Upper lobe of left lung (tissue), 6 donors: ENCODE results near the gene AAMP. TPM values are rescaled to one million over a fixed set of nuclear protein-coding genes. Genes with fewer than 3 reads are reported as not detected.

Experiments
- ATAC-seq, 2 donors: fragments of 200-7000 bp; cut with Tn5 transposase; one replicate each; pipeline ENCODE4 v1.9.1; 2022; ENCODE audit warnings: mild to moderate bottlenecking in 2 of 2, moderate library complexity in 2 of 2; ENCODE audit not compliant: low FRiP score in 2 of 2
- DNase-seq, 2 donors: peaks; one replicate each; pipeline ENCODE4 v3.0.0-alpha.2; 2019 to 2020
- H3K27ac ChIP-seq, 4 donors: fragments of 200-600 bp; sonication (generic); one replicate each; pipeline ENCODE4 v1.5.1; 2016 to 2019
- H3K27me3 ChIP-seq, 4 donors: fragments of 200-600 bp; sonication (generic); one replicate each; pipeline ENCODE4 v1.5.1; 2017 to 2019
- H3K36me3 ChIP-seq, 4 donors: fragments of 200-600 bp; sonication (generic); one replicate each; pipeline ENCODE4 v1.5.1; 2016 to 2019
- H3K4me1 ChIP-seq, 4 donors: fragments of 200-600 bp; sonication (generic); one replicate each; pipeline ENCODE4 v1.5.1; 2018 to 2019
- H3K4me3 ChIP-seq, 4 donors: fragments of 200-600 bp; sonication (generic); one replicate each; pipeline ENCODE4 v1.5.1; 2017 to 2019; ENCODE audit warnings: mild to moderate bottlenecking in 2 of 4, moderate library complexity in 1 of 4
- H3K9me3 ChIP-seq, 4 donors: fragments of 200-600 bp; sonication (generic); one replicate each; pipeline ENCODE4 v1.5.1; 2018 to 2019
- EP300 ChIP-seq, 4 donors: sonication (generic); formaldehyde crosslinking; IDR thresholded peaks; one replicate each; pipeline ENCODE4 v1.5.1; 2017; ENCODE audit warnings: antibody characterized with exemption in 4 of 4, control low read depth in 2 of 4
- POLR2A ChIP-seq, 4 donors: fragments of 450-650 bp; IDR thresholded peaks; one replicate each; pipeline ENCODE4 v1.5.1; 2016 to 2017; ENCODE audit warnings: antibody characterized with exemption in 4 of 4, mild to moderate bottlenecking in 2 of 4
- POLR2AphosphoS5 ChIP-seq, 2 donors: sonication (generic); formaldehyde crosslinking; IDR thresholded peaks; one replicate each; pipeline ENCODE4 v1.5.1; 2017; ENCODE audit warnings: antibody characterized with exemption in 2 of 2
- WGBS, 2 donors: methylation state at CpG; one replicate each; pipeline ENCODE4 v1.1.5; 2017 to 2018; 5-methylcytosine and 5-hydroxymethylcytosine counted together
- total RNA-seq, 6 donors: library from RNA; depleted of rRNA in 4 of 6; stranded (reverse); fragments of >200 nt in 4 of 6; gene quantifications; one replicate each; pipeline versions ENCODE4 v1.1.0 to v1.2.1, GENCODE V29; 2016 to 2021
- TF ChIP-seq, protein P1 (sequence below), 6 experiments: fragments of 450-650 bp in 4 of 6; fragments of 200-600 bp in 2 of 6; sonication (generic) in 2 of 6; IDR thresholded peaks; one replicate each; pipeline ENCODE4 v1.5.1; 2016 to 2019; ENCODE audit warnings: antibody characterized with exemption in 6 of 6
- donor health status: DM: no; HTN: no; CAD: no; lungs with moderate emphysema.
- donor health status: DM: no; HTN: yes; CAD: no; lungs with severe emphysema.

AAMP gene
- total RNA-seq, 6 donors from 2014 or later, result 67.1 to 168 (median 118) TPM

DNA sequence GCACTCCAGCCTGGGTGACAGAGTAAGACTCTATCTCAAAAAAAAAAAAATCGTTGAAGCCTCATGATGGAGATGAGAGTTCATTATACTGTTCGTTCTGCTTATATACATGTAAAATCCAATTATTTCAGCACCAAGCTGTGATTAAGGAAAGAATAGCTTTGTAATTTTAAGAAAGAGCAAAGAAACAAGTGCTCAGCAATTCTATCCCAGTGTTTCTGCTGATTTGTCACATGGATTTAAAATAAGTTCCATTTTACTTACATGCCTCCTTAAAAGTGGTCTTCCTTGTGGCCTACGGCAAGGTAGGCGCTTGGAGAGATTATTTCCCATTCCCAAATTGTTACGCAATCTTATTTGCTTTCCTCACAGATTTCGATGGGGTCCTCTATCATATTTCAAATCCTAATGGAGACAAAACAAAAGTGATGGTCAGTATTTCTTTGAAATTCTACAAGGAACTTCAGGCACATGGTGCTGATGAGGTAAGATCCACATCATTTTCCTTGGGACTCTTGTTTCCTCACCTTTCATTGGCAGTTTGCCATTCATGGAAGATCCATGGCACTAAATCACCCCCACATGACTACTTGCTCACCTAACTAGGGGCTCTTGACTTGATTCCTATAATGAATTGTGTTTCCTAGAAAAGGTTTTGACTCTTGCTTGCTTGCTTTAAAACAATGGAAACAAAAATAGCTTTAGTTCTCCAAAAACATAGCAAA is 41.4 kb downstream of the AAMP start:
- TF ChIP-seq, protein P1, sequence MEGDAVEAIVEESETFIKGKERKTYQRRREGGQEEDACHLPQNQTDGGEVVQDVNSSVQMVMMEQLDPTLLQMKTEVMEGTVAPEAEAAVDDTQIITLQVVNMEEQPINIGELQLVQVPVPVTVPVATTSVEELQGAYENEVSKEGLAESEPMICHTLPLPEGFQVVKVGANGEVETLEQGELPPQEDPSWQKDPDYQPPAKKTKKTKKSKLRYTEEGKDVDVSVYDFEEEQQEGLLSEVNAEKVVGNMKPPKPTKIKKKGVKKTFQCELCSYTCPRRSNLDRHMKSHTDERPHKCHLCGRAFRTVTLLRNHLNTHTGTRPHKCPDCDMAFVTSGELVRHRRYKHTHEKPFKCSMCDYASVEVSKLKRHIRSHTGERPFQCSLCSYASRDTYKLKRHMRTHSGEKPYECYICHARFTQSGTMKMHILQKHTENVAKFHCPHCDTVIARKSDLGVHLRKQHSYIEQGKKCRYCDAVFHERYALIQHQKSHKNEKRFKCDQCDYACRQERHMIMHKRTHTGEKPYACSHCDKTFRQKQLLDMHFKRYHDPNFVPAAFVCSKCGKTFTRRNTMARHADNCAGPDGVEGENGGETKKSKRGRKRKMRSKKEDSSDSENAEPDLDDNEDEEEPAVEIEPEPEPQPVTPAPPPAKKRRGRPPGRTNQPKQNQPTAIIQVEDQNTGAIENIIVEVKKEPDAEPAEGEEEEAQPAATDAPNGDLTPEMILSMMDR (IDR thresholded peaks at IDR 0.05), result no peak
- TF ChIP-seq POLR2A (IDR thresholded peaks at IDR 0.05) (no peak), POLR2AphosphoS5 (IDR thresholded peaks at IDR 0.05) (no peak), EP300 (IDR thresholded peaks at IDR 0.05) (no peak)
- Histone ChIP-seq H3K9me3 (no peaks in the 10 kb centered on the region), H3K4me1 (peaks cover 40 to 65% (median 42%) of the 10 kb centered on the region in 4 donors), H3K36me3 (peaks cover 20 to 93% (median 75%) of the 10 kb centered on the region in 4 donors), H3K27me3 (no peaks in the 10 kb centered on the region), H3K4me3 (no peak overlapping the region), H3K27ac (peak overlapping the region; percentile 30 to 71 (median 49))
- no peak for ATAC-seq
- no peak for DNase-seq
- WGBS, 2 donors, result 81% methylated on average over 6 of the region's 6 CpGs

DNA sequence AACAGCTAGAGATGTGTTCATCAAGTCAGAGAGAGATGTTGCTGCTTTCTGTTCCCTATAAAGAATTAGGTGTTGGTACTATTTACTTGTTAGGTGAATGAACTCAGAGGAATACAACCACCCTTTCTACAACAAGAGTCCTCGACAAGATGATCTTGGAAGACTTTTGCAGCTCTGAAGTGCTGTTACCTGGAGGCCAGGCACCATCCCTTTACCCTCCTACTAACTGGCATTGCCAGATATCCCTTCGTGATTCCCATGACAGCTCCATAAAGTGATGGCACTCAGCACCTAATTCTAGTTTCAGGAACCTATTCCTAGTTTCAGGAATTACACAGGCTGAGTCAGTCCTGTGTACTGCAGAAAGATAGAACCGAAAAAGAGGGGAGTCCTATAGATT is 43.0 kb downstream of the AAMP start:
- ATAC-seq (no peak), DNase-seq (no peak)
- TF ChIP-seq, protein P1 (IDR thresholded peaks at IDR 0.05), result no peak
- no peak for TF ChIP-seq EP300 (IDR thresholded peaks at IDR 0.05)
- TF ChIP-seq POLR2A (IDR thresholded peaks at IDR 0.05), result no peak
- no peak for TF ChIP-seq POLR2AphosphoS5 (IDR thresholded peaks at IDR 0.05)
- peaks cover 56 to 76% (median 59%) of the 10 kb centered on the region in 4 donors for H3K4me1 ChIP-seq
- WGBS, 2 donors, result 85 to 86% methylated on average over 3 of the region's 3 CpGs
- no peaks in the 10 kb centered on the region for H3K9me3 ChIP-seq
- no peak overlapping the region for H3K27ac ChIP-seq
- H3K27me3 ChIP-seq, result no peaks in the 10 kb centered on the region
- peaks cover 12 to 92% (median 64%) of the 10 kb centered on the region in 4 donors for H3K36me3 ChIP-seq
- no peak overlapping the region for H3K4me3 ChIP-seq

DNA sequence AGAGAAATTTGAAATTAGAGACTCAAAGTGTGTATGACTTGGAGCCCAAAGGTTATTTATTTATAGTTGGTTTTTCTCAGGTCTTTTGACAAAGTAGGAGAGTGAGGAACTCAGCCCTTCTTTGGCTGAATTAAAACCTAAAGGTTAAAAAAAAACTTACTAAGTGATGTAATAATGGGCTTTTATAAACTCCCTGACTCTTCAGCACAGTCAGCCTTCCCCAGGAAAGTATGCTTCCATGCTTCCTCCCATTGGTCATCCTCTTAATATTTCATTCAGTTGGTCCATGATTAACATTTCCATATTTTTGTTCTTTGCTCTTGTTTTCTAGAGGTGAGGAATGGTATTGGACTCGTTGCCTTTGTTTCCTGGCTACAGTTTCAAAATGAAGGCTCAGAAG is 45.8 kb downstream of the AAMP start:
- Histone ChIP-seq H3K4me3 (no peak overlapping the region), H3K27ac (peak overlapping the region in 2 of 4 donors; percentile 6 to 25), H3K4me1 (peaks cover 66 to 82% (median 68%) of the 10 kb centered on the region in 4 donors), H3K36me3 (peaks cover 7 to 70% (median 42%) of the 10 kb centered on the region in 4 donors), H3K9me3 (no peaks in the 10 kb centered on the region), H3K27me3 (no peaks in the 10 kb centered on the region)
- TF ChIP-seq EP300 (IDR thresholded peaks at IDR 0.05) (no peak), POLR2AphosphoS5 (IDR thresholded peaks at IDR 0.05) (no peak), POLR2A (IDR thresholded peaks at IDR 0.05) (no peak)
- TF ChIP-seq, protein P1 (IDR thresholded peaks at IDR 0.05), result no peak
- WGBS, 2 donors, result 50 to 72% methylated on average over 1 of the region's 1 CpG
- ATAC-seq (no peak), DNase-seq (no peak)

DNA sequence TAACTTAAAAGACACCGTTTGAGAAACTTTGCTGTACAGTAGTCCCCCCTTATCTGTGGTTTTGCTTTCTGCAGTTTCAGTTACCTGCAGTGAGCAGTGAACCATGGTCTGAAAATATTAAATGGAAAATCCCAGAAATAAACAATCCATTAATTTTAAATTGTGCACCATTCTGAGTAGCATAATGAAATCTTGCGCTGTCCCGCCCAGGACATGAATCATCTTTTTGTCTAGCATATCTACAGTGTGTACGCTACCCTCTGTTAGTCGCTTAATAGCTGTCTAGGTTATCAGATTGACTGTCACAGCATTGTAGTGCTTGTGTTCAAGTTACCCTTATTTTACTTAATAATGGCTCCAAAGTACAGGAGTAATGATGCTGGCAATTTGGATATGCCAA is 46.9 kb downstream of the AAMP start:
- no peak for ATAC-seq

More for the DNA sequence above, 46.9 kb downstream of the AAMP start:
- Histone ChIP-seq H3K4me1 (peaks cover 67 to 82% (median 68%) of the 10 kb centered on the region in 4 donors), H3K27me3 (no peaks in the 10 kb centered on the region), H3K36me3 (peaks cover 7 to 59% (median 35%) of the 10 kb centered on the region in 4 donors), H3K27ac (peak overlapping the region in 3 of 4 donors; percentile 21 to 57 (median 42)), H3K9me3 (no peaks in the 10 kb centered on the region), H3K4me3 (no peak overlapping the region)
- TF ChIP-seq POLR2A (IDR thresholded peaks at IDR 0.05) (no peak), EP300 (IDR thresholded peaks at IDR 0.05) (no peak), POLR2AphosphoS5 (IDR thresholded peaks at IDR 0.05) (no peak)
- TF ChIP-seq, protein P1 (IDR thresholded peaks at IDR 0.05), result no peak
- WGBS, 2 donors, result 60 to 66% methylated on average over 5 of the region's 5 CpGs
- DNase-seq, result no peak
